A549 (cell line): ENCODE data around the gene ERICH6.

Experiments
- SMC3 ChIP-seq: fragments of >200 bp; sonication (Bioruptor Twin); formaldehyde crosslinking; IDR thresholded peaks from 3 replicates; pipeline ENCODE4 v1.6.1; 2018; ENCODE audit warnings: inconsistent platforms
- TF ChIP-seq, protein P1 (sequence below): fragments of 250-450 bp; sonication (Bioruptor Pico); IDR thresholded peaks from 2 replicates; pipeline ENCODE4 v1.5.0; 2021; ENCODE audit warnings: mild to moderate bottlenecking, moderate library complexity, borderline replicate concordance
- TF ChIP-seq, protein P2 (sequence below): fragments of >200 bp; sonication (Bioruptor Twin); formaldehyde crosslinking; IDR thresholded peaks from 3 replicates; pipeline ENCODE4 v1.5.1; 2016

DNA sequence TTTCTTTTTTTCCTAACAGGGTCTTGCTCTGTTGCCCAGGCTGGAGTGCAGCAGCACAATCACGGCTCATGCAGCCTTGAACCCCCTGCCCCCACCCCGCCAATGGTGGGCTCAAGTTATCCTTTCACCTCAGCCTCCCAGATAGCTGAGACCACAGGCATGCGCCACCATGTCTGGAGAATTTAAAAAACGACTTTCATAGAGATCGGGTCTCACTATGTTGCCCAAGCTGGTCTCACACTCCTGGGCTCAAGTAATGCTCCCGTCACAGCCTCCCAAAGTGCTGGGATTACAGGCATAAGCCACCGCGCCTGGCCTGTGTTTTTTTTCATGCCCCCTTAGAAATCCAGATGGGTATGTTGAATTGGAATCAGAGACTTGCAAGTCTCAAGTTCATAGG, 40.3 kb downstream of the ERICH6 start:
- TF ChIP-seq, protein P1, sequence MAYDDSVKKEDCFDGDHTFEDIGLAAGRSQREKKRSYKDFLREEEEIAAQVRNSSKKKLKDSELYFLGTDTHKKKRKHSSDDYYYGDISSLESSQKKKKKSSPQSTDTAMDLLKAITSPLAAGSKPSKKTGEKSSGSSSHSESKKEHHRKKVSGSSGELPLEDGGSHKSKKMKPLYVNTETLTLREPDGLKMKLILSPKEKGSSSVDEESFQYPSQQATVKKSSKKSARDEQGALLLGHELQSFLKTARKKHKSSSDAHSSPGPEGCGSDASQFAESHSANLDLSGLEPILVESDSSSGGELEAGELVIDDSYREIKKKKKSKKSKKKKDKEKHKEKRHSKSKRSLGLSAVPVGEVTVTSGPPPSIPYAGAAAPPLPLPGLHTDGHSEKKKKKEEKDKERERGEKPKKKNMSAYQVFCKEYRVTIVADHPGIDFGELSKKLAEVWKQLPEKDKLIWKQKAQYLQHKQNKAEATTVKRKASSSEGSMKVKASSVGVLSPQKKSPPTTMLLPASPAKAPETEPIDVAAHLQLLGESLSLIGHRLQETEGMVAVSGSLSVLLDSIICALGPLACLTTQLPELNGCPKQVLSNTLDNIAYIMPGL = no peak
- TF ChIP-seq SMC3 = no peak
- TF ChIP-seq, protein P2, sequence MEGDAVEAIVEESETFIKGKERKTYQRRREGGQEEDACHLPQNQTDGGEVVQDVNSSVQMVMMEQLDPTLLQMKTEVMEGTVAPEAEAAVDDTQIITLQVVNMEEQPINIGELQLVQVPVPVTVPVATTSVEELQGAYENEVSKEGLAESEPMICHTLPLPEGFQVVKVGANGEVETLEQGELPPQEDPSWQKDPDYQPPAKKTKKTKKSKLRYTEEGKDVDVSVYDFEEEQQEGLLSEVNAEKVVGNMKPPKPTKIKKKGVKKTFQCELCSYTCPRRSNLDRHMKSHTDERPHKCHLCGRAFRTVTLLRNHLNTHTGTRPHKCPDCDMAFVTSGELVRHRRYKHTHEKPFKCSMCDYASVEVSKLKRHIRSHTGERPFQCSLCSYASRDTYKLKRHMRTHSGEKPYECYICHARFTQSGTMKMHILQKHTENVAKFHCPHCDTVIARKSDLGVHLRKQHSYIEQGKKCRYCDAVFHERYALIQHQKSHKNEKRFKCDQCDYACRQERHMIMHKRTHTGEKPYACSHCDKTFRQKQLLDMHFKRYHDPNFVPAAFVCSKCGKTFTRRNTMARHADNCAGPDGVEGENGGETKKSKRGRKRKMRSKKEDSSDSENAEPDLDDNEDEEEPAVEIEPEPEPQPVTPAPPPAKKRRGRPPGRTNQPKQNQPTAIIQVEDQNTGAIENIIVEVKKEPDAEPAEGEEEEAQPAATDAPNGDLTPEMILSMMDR = no peak
